Left lung (tissue), 10 donors: Measurements from ENCODE around the gene SELENOF. TPM values are rescaled to one million over a fixed set of nuclear protein-coding genes. Genes with fewer than 3 reads are reported as not detected.

ENCODE experiments used
- ATAC-seq: fragments of 200-7000 bp; cut with Tn5 transposase; one replicate; pipeline ENCODE4 v1.9.1; 2020; ENCODE audit warnings: moderate library complexity
- DNase-seq, 4 donors: peaks; one replicate each; pipeline ENCODE4 v3.0.0-alpha.2; 2013 to 2020
- H3K27ac ChIP-seq, 2 donors: fragments of 200-600 bp; sonication (generic) in 1 of 2; one replicate each; pipeline versions ENCODE4 v1.5.0 to v1.8.0; 2020 to 2021
- H3K27me3 ChIP-seq, 2 donors: fragments of 200-600 bp; sonication (generic) in 1 of 2; one replicate each; pipeline versions ENCODE4 v1.5.0 to v1.8.0; 2020 to 2021
- H3K36me3 ChIP-seq, 2 donors: fragments of 200-600 bp; sonication (generic) in 1 of 2; one replicate each; pipeline versions ENCODE4 v1.5.0 to v1.8.0; 2020 to 2021
- H3K4me1 ChIP-seq, 2 donors: fragments of 200-600 bp; one replicate each; pipeline ENCODE4 v1.8.0; 2021
- H3K4me3 ChIP-seq, 2 donors: fragments of 200-600 bp; sonication (generic) in 1 of 2; one replicate each; pipeline versions ENCODE4 v1.5.0 to v1.8.0; 2020 to 2021; ENCODE audit warnings: mild to moderate bottlenecking in 1 of 2
- H3K9me3 ChIP-seq, 2 donors: fragments of 200-600 bp; sonication (generic) in 1 of 2; one replicate each; pipeline versions ENCODE4 v1.5.0 to v1.8.0; 2020 to 2021
- CTCF ChIP-seq, 2 donors: fragments of 200-600 bp; sonication (generic) in 1 of 2; IDR thresholded peaks; one replicate each; pipeline versions ENCODE4 v1.5.0 to v1.8.0; 2021; ENCODE audit warnings: antibody characterized with exemption in 2 of 2
- intact Hi-C, 2 donors: fragments of 100-400 bp; cut with DNase I; formaldehyde crosslinking; loops; one replicate each; pipeline versions ENCODE4 v1.11.2 to v1.14.2; 2022
- polyA plus RNA-seq, 6 donors: library from polyadenylated mRNA; unstranded; fragments of 120-200 nt; gene quantifications; one replicate each; pipeline ENCODE4 v1.2.1, GENCODE V29; 2013; ENCODE audit not compliant: insufficient read length in 6 of 6
- total RNA-seq, 2 donors: library from RNA; stranded (reverse); fragmentation: NEBNext Ultra II Directional; extraction: Animal tissue kit (Norgen Biotek cat#: 25700); gene quantifications; one replicate each; pipeline ENCODE4 v1.2.1, GENCODE V29; 2021
- donor health status: DM: no; HTN: yes; CAD: no.
- donor health status: DM: no; HTN: no; CAD: no.

SELENOF gene
- total and polyA plus RNA-seq, 8 donors, result 217 to 302 (median 270) TPM

GRCh38 chr1:86860020-86860419 is 53.9 kb downstream of the SELENOF start:
- no peak overlapping the region for H3K4me3 ChIP-seq
- intact Hi-C loops, result no loop called here
- ATAC-seq (no peak), DNase-seq (no peak)
- TF ChIP-seq CTCF (IDR thresholded peaks at IDR 0.05), result no peak
- H3K27me3 ChIP-seq, result no peaks in the 10 kb centered on the region
- no peaks in the 10 kb centered on the region for H3K9me3 ChIP-seq
- no peak overlapping the region for H3K27ac ChIP-seq
- H3K4me1 ChIP-seq, result no peaks in the 10 kb centered on the region
- no peaks in the 10 kb centered on the region for H3K36me3 ChIP-seq

GRCh38 chr1:86858524-86859261 is 55.2 kb downstream of the SELENOF start:
- TF ChIP-seq CTCF (IDR thresholded peaks at IDR 0.05), result no peak
- H3K4me3 ChIP-seq, result no peak overlapping the region
- no peaks in the 10 kb centered on the region for H3K9me3 ChIP-seq
- no peaks in the 10 kb centered on the region for H3K27me3 ChIP-seq
- intact Hi-C loops, result no loop called here
- H3K27ac ChIP-seq, result no peak overlapping the region
- no peaks in the 10 kb centered on the region for H3K36me3 ChIP-seq
- no peak for DNase-seq
- ATAC-seq, result no peak
- H3K4me1 ChIP-seq, result no peaks in the 10 kb centered on the region

GRCh38 chr1:86856196-86856595 is 57.7 kb downstream of the SELENOF start:
- no peak for ATAC-seq

GRCh38 chr1:86854352-86854751 is 59.6 kb downstream of the SELENOF start:
- Histone ChIP-seq H3K27ac (no peak overlapping the region), H3K4me3 (no peak overlapping the region), H3K9me3 (no peaks in the 10 kb centered on the region), H3K27me3 (no peaks in the 10 kb centered on the region), H3K4me1 (no peaks in the 10 kb centered on the region), H3K36me3 (no peaks in the 10 kb centered on the region)
- intact Hi-C loops, result no loop called here
- no peak for ATAC-seq
- TF ChIP-seq CTCF (IDR thresholded peaks at IDR 0.05), result no peak
- no peak for DNase-seq

More at GRCh38 chr1:86856196-86856595, 57.7 kb downstream of the SELENOF start:
- intact Hi-C loops, result no loop called here
- TF ChIP-seq CTCF (IDR thresholded peaks at IDR 0.05), result no peak
- Histone ChIP-seq H3K27me3 (no peaks in the 10 kb centered on the region), H3K4me3 (no peak overlapping the region), H3K27ac (no peak overlapping the region), H3K4me1 (no peaks in the 10 kb centered on the region), H3K36me3 (no peaks in the 10 kb centered on the region), H3K9me3 (no peaks in the 10 kb centered on the region)
- DNase-seq, result no peak

GRCh38 chr1:86852782-86853408 is 61.0 kb downstream of the SELENOF start:
- Histone ChIP-seq H3K36me3 (no peaks in the 10 kb centered on the region), H3K9me3 (no peaks in the 10 kb centered on the region), H3K4me3 (no peak overlapping the region), H3K27me3 (no peaks in the 10 kb centered on the region), H3K4me1 (no peaks in the 10 kb centered on the region), H3K27ac (no peak overlapping the region)
- ATAC-seq (no peak), DNase-seq (no peak)
- no peak for TF ChIP-seq CTCF (IDR thresholded peaks at IDR 0.05)
- intact Hi-C loops, result no loop called here
